Retinal pigment epithelial cell (primary cell): ENCODE data around the gene FZR1.
"Not testable (repeated sequence)": the region's sequence is repeated elsewhere in the genome, so short reads cannot be mapped to it uniquely, and the experiment has no call there.

Experiments
- DNase-seq: peaks from one replicate; pipeline ENCODE4 v3.0.0-alpha.2; 2010; ENCODE audit warnings: low read depth
- H3K4me3 ChIP-seq: 2 replicates; pipeline ENCODE4 v1.5.1; 2011; ENCODE audit warnings: mild to moderate bottlenecking, low read length, control low read depth, moderate library complexity
- TF ChIP-seq, protein P1 (sequence below): conservative IDR thresholded peaks from 2 replicates; pipeline ENCODE4 v1.5.1; 2011; ENCODE audit warnings: low read depth, low read length, control low read depth, inconsistent platforms

FZR1 gene

GRCh38 chr19:3528080-3528479 lies 22.0 kb downstream of the FZR1 start:
- H3K4me3 ChIP-seq: no peak overlapping the region
- TF ChIP-seq, protein P1, sequence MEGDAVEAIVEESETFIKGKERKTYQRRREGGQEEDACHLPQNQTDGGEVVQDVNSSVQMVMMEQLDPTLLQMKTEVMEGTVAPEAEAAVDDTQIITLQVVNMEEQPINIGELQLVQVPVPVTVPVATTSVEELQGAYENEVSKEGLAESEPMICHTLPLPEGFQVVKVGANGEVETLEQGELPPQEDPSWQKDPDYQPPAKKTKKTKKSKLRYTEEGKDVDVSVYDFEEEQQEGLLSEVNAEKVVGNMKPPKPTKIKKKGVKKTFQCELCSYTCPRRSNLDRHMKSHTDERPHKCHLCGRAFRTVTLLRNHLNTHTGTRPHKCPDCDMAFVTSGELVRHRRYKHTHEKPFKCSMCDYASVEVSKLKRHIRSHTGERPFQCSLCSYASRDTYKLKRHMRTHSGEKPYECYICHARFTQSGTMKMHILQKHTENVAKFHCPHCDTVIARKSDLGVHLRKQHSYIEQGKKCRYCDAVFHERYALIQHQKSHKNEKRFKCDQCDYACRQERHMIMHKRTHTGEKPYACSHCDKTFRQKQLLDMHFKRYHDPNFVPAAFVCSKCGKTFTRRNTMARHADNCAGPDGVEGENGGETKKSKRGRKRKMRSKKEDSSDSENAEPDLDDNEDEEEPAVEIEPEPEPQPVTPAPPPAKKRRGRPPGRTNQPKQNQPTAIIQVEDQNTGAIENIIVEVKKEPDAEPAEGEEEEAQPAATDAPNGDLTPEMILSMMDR: no peak
- DNase-seq: no peak

DNA sequence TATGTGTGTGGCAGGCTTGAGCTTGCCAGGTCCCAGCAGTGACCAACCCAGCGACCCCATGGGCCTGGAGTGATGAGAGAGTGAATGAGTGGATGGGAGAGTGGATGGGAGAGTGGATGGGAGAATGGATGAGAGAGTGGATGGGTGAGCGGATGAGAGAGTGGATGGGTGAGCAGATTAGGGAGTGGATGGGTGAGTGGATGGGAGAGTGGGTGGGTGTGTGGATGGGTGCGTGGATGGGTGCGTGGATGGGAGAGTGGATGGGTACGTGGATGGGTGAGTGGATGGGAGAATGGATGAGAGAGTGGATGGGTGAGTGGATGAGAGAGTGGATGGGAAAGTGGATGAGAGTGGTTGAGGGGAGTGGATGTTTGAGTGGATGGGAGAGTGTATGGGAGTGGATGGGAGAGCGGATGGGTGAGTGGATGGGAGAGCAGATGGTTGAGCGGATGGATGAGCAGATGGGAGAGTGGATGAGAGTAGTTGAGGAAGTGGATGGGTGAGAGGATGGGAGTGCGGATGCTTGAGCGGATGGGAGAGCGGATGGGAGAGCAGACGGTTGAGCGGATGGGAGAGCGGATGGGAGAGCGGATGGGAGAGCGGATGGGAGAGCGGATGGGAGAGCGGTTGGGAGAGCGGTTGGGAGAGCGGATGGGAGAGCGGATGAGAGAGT lies 22.6 kb downstream of the FZR1 start:
- TF ChIP-seq, protein P1: no peak
- H3K4me3 ChIP-seq: no peak overlapping the region
- DNase-seq: no peak

GRCh38 chr19:3529299-3529698 lies 23.2 kb downstream of the FZR1 start:
- not testable (repeated sequence) for DNase-seq, H3K4me3 ChIP-seq

- no peak overlapping the region for H3K4me3 ChIP-seq
- DNase-seq: no peak
- TF ChIP-seq, protein P1: no peak
Measured at GRCh38 chr19:3530389-3530788, 24.3 kb downstream of the FZR1 start.

DNA sequence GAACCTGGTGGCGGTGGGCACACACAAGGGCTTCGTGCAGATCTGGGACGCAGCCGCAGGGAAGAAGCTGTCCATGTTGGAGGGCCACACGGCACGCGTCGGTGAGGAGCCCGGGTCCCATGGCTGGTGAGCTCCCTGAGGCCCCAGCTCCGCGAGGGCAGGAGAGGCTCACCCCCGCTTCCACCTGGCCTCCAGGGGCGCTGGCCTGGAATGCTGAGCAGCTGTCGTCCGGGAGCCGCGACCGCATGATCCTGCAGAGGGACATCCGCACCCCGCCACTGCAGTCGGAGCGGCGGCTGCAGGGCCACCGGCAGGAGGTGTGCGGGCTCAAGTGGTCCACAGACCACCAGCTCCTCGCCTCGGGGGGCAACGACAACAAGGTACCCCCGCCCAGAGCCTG lies 25.6 kb downstream of the FZR1 start:
- no peak for DNase-seq
- TF ChIP-seq, protein P1: no peak
- no peak overlapping the region for H3K4me3 ChIP-seq

DNA sequence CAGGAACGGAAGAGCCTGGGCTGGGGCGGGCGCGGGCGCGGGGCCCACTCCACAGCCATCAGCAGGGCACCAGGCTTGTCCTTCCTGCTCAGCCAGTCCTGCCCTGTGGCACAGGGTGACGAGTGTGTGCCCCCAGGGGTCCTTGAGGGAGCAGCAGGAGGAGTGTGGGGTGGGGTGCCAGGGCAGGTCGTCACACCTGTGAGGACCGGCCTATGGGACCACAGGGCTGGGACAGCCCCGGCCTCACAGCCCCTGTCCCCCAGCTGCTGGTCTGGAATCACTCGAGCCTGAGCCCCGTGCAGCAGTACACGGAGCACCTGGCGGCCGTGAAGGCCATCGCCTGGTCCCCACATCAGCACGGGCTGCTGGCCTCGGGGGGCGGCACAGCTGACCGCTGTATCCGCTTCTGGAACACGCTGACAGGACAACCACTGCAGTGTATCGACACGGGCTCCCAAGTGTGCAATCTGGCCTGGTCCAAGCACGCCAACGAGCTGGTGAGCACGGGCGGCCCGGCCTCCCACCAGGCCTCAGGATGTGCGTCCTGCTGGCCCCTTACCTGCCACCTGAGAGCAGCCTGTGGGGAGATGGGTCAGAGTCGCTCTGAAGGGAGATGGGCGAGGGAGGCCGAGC lies 26.2 kb downstream of the FZR1 start:
- TF ChIP-seq, protein P1: no peak
- H3K4me3 ChIP-seq: no peak overlapping the region
- DNase-seq: no peak

- H3K4me3 ChIP-seq: no peak overlapping the region
- TF ChIP-seq, protein P1: no peak
- DNase-seq: no peak
Measured at GRCh38 chr19:3533033-3533432, 26.9 kb downstream of the FZR1 start.
